ENCODE measurements around the gene TBL2.

- TF ChIP-seq POLR2A (IDR thresholded peaks at IDR 0.05) (no peak), EP300 (IDR thresholded peaks at IDR 0.05; ENCODE audit: low read depth) (no peak)
Observed at GRCh38 chr7:73611017-73611555, 32.7 kb upstream of the TBL2 start.
